HL-60 (cell line): Measurements from ENCODE around the gene TRERF1.

ENCODE experiments used
- CTCF ChIP-seq: IDR thresholded peaks from one replicate; pipeline ENCODE4 v1.5.1; 2011; ENCODE audit warnings: low read length, control low read depth, inconsistent platforms; ENCODE audit not compliant: insufficient read depth
- REST ChIP-seq: IDR thresholded peaks from 2 replicates; pipeline ENCODE4 v1.6.1; 2012; ENCODE audit warnings: low read depth; ENCODE audit not compliant: insufficient replicate concordance

GRCh38 chr6:42276034-42276890, 175.5 kb downstream of the TRERF1 start:
- no peak for TF ChIP-seq CTCF
- TF ChIP-seq REST: no peak
